ENCODE results near the gene NAT14.
"Not testable (repeated sequence)": the region's sequence is repeated elsewhere in the genome, so short reads cannot be mapped to it uniquely, and the experiment has no call there.

GRCh38 chr19:55496820-55497219, 11.8 kb downstream of the NAT14 start:
- TF ChIP-seq CTCF (IDR thresholded peaks at IDR 0.05); ZFX (IDR thresholded peaks at IDR 0.05; ENCODE audit: borderline replicate concordance): not testable (repeated sequence)

Data from 22Rv1 (cell line).